HTERT RPE-1 (cell line): Measurements from ENCODE around the gene CORO2B.
"Not testable (repeated sequence)": the region's sequence is repeated elsewhere in the genome, so short reads cannot be mapped to it uniquely, and the experiment has no call there.

ENCODE experiments used
- in situ Hi-C: fragments of 300-500 bp; cut with MboI; formaldehyde crosslinking; loops from 4 replicates; pipeline ENCODE4 v1.14.3; 2020; ENCODE audit warnings: low sequenced_read_pairs

The CORO2B gene

GRCh38 chr15:68643216-68643830 lies 64.5 kb downstream of the CORO2B start:
- in situ Hi-C loops, result no loop called here

DNA sequence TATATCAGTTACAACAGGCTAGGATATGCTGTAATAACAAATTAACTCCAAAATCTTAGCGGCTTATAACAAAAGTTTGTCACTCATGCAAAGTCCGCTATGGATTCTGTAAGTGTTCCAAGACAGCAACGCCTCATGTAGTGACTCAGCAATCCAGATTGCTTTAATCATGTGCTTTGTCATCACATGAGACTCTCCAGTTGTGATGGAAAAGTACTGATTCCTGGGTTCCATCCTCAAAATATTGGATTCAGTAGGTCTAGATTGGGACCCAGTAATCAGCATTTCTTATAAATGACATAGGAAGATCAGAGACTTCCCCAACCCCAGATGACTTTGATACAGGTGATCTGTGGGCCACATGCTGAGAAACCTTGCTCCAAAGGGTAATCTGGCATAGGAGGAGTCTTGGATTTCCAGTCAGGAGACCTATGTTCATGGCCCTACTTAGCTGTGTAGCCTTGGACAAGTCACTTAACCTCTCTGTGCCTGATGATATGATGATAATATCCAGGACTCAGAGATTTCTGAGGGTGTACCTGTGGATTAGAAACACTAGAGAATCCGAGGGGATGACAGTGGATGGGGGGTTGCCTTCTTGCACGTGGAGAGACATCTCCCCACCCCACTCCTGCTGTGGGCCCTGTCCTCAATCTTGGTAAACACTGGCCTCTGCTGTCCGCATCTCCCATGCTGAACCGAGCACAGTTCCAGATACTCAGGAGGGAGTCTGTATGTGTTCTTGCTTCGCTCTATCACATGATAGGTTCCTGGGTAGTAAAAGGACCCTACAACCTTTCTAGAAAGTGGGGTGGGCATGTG lies 65.5 kb downstream of the CORO2B start:
- in situ Hi-C loops, result no loop called here

DNA sequence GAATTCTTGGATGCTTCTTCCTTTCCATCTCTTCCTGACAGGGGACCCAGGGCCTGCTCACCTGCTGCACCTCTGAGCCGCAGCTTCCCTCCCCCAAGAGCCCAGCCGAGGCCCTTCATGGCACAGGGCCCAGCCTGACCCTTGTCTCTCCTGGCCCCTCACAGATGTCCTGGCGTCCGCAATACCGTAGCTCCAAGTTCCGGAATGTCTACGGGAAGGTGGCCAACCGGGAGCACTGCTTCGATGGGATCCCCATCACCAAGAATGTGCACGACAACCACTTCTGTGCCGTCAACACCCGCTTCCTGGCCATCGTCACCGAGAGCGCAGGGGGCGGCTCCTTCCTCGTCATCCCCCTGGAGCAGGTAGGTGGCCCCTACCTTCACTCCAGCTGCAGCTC lies 66.2 kb downstream of the CORO2B start:
- in situ Hi-C loops, result no loop called here

- in situ Hi-C loops, result no loop called here
These were observed 67.4 kb downstream of the CORO2B start for GRCh38 chr15:68646156-68646555.

GRCh38 chr15:68646696-68647095 lies 67.9 kb downstream of the CORO2B start:
- in situ Hi-C loops, result no loop called here

GRCh38 chr15:68647361-68647760 lies 68.6 kb downstream of the CORO2B start:
- in situ Hi-C loops, result not testable (repeated sequence)

GRCh38 chr15:68650901-68651709 lies 72.3 kb downstream of the CORO2B start:
- in situ Hi-C loops, result no loop called here

DNA sequence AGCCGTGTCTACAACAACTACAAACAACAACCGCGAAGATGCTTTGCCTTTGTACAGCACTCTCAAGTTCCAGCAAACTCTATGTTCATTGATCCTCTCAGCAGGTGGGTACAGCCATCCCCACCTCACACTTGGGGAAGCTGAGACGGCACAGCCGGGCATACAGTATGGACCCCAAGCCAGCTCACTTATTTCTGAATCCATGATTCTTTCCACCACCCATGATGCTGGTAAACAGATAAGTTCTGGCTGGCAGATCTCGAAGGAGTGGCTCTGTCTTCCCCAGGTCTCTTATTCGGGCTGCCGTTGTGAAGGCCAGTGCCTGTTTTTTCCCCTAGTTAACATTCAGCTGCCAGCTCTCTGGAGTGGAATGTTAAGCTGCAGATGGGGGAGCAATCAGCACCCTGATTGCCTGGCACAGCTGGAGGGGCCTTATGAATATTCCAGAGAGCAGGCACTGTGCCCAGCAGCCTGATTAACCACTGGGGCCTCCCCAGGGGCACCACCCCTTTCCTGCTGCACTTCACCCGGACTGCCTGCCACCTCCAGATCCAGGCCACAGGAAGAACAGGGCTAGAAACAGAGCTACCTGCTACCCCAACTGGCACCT lies 73.2 kb downstream of the CORO2B start:
- in situ Hi-C loops, result no loop called here

DNA sequence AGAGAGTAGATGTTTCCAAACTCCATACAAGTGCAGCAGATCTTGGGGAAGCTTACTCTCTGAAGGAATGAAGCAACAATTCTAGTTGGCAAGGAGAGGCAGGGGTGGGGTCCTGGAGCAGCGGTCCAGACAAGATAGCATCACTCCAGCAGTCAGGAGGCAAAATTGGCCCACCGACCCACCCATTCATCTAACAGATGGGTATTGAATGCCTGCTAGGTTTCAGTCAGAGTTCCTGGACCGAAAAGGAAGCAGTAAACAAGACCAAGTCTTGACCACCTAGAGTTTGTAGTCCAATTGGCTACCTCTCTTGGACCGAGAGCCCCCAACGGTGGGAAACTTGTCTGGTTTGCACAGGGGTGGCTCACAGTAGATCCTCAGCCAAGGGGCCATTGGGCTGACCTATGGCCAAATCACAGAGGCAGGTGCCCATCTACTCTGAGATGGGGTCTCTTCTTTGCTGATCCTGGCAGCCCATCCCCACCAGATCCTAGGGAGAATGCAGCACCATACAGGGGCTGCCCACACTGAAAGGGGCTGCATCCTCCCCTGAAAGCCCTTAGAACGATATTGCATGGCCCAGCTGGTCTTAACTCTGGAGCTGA lies 74.3 kb downstream of the CORO2B start:
- in situ Hi-C loops, result no loop called here

DNA sequence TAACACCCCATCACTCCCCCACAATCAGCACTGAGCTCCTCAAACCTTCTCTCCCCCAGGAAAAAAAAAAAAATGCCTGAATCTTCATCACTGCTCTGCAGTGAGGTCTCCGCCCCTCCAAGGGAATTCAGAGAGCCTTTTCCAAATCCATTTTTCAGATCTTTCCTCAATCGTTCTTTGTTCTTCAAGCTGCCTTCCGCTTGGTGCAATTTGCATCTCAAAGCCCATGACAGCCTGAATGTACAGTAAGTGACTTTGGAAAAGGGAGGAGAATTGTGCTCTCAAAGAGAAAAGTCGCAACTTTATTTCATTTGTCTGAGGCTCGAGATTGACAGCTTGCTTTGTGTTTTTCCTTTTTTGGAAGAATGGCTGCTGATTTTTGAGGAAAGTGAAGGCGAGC lies 75.0 kb downstream of the CORO2B start:
- in situ Hi-C loops, result no loop called here

DNA sequence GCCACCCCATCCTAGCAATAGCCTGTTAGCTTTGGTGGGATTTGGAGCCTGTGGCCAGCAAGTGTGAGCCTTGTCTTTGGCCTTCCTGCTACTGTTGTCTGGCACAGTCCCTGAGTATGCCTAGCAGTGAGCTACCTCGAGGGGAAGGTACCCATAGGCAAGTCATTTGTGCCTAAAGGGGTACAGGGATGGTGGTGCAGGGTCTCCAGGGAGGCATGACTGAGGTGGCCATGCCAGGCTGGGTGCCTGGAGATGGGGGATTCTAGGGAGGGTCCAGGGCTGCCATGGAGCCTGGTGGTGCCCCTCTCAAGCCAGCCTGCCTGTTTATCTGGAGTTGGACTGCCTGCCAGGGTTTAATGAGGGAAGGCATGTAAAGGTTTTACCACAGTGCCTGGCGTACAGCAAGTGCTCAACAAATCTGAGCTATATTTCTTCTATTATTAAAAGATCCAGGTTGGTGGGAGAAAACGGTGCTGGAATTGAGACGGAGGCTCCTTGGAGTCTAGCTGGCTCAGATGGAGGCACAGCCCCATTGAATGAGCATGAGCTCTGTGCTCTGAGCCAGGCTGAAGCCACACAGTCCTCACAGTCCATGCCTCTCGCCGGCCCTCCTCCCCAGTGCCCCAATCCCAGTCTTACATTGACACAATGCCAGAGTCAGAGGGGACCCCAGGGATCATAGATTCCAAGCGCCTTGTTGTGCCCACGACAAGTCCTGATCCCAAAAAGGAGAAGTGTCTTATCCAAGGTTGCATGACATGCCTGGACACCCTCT lies 76.2 kb downstream of the CORO2B start:
- in situ Hi-C loops, result no loop called here

DNA sequence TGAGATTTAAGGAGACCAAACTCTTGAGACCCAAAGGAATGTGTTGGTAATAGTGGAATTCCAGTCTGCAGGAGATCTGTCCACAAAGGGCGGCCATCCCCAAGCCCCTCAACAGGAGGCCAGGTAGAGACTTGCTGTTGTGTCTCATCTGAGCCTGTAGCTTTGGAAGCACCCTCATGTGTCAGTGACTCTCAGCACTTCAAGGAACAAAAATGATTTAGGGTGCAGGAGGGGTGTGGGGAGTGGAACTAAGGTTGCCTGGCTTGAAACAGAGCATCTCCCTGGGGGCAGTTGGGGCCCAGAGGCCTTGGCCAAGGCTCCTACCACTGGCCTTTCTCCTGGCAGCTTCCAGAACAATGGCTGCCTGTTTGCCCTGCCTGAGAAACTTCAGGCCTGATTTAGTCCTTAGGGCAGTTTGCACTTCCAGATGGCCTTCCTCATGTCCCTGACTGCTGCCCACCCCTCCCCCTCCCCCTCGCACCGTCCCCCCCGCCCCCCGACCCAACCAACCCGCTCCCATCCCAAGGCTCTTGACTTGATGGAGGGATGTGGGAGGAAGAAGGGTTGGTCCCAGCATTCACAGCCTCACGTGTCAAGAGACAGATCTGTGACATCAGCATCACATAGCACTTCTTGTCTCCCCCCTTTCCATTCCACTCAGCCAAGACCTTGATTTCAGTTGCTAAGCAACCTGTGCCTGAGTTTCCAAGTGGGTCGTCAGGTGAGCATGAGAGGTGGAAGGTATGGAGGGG lies 77.1 kb downstream of the CORO2B start:
- in situ Hi-C loops, result no loop called here

- in situ Hi-C loops, result no loop called here
These were observed 77.6 kb downstream of the CORO2B start for GRCh38 chr15:68656438-68656739.

DNA sequence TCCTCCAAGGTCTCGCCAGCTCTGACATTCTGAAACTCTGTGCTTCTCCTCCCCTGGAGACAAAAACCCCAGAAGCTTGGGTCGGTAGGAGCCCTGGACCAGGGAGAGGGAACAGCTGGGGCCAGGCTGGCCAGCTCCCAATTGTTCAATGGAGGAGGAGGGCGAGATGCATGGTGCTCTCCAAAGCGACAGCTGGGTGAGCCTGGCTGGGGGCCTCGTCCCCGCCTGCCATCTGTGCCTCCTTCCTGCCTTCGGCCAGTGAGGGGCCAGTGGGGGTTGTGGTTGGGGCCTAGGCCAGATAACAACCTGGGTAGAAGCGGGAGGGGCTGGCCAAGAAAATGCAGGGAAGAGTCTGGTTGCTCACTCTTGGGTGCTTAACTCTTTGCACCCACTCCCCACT lies 79.4 kb downstream of the CORO2B start:
- in situ Hi-C loops, result no loop called here

DNA sequence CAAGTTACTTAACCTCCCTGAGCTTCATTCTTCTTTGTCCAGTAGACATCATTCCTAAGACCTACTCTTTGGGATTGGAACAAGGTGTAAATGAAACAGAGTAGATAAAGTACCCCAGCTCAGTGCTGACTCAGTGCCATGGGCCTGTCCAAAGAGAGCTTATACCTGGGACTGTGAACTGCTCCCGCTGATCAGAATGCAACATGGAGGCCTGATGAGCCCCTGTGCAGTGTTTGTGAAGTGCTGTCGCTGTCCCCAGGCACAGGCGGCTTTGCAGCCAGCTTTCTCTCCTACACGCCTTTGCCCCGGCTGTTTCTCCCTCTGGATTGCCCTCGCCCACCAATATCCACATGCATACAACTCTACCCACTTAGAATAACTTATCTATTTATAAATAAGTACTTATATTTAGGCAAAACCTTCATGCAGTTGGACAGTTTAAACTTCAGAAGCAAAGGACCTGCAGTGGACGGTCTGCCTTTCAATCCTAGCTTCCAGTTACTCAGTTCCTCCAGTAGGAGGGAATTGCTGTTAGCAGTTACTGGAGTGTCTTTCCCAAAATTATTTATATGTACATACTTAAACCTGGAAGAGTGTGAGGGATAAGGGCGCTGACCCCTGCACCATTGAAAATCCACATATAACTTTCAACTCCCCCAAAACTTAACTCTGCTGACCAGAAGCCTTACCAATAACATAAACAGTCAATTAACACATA lies 80.0 kb downstream of the CORO2B start:
- in situ Hi-C loops, result no loop called here

- in situ Hi-C loops, result loop anchor here (10.0 kb wide), 1 partner anchor 99 kb away; no protein-coding TSS in a partner anchor
These were observed 84.7 kb downstream of the CORO2B start for GRCh38 chr15:68663526-68663925.

DNA sequence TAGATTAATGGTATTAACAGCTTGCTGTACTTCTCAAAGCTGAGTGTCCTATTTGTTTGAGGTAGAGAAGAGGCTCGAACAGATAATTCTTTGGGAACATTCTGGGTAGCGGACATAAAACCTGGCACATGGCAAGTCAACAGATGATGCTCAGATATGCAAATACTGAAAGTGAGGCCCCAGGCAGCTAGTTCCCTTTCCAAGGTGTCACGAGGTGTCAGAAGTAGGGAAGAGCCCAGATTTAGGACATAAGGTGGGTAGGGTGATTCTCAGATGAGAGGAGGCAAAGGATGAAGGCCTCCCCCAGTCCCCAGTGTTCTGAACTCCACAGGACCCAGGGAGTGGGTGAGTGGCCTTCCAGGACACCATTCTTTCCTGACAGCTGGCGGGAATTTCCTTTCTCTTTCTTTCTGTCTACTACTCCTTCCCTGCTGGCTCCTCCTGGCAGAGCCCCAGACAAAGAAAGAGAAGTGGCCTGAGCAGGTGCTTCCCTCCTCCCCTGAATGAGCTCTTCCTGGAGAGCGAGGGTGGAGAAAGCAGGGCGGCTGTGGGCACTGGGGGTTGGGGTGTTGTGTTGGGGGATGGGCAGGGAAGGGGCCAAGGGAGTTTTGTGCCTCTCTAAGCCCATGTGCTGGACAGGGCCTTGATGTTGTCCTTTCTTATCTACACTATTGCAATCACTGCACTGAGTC lies 87.5 kb downstream of the CORO2B start:
- in situ Hi-C loops, result loop anchor here (10.0 kb wide), 1 partner anchor 101 kb away; no protein-coding TSS in a partner anchor

- in situ Hi-C loops, result loop anchor here (10.0 kb wide), 1 partner anchor 102 kb away; no protein-coding TSS in a partner anchor
These were observed 88.1 kb downstream of the CORO2B start for GRCh38 chr15:68666812-68667450.
